Naive thymus-derived CD4-positive, alpha-beta T cell (primary cell): ENCODE results near the gene OR52E4. TPM values are rescaled to one million over a fixed set of nuclear protein-coding genes. Genes with fewer than 3 reads are reported as not detected.

ENCODE experiments used
- ATAC-seq: fragments of 150-1000 bp; cut with Tn5 transposase; 2 replicates; pipeline ENCODE4 v1.10.0; 2021; ENCODE audit warnings: mild to moderate bottlenecking, moderate library complexity
- CTCF ChIA-PET: fragments of 350-600 bp; sonication (Branson Sonifier 250); formaldehyde crosslinking; loops from one replicate; lab custom pipeline; 2021; ENCODE audit warnings: antibody characterized with exemption; lab: Charles Lee
- POLR2A ChIA-PET: fragments of 350-600 bp; sonication (Branson Sonifier 250); formaldehyde crosslinking; loops from one replicate; lab custom pipeline; 2021; ENCODE audit warnings: antibody characterized with exemption, inconsistent platforms; lab: Charles Lee
- DNase-seq, 9 donors: peaks; one replicate each; pipeline versions ENCODE4 v3.0.0 to v3.0.0-alpha.2; 2020 to 2022; ENCODE audit warnings: mixed read lengths in 1 of 9
- H3K27ac ChIP-seq: one replicate; pipeline ENCODE4 v1.7.0; 2013; ENCODE audit warnings: mild to moderate bottlenecking, low read depth, low read length, moderate library complexity
- H3K27me3 ChIP-seq, 2 donors: one replicate each; pipeline ENCODE4 v1.7.0; 2013; ENCODE audit warnings: low read length in 2 of 2, mild to moderate bottlenecking in 2 of 2, moderate library complexity in 2 of 2; ENCODE audit not compliant: control insufficient read depth in 2 of 2, insufficient read depth in 2 of 2
- H3K36me3 ChIP-seq, 3 experiments: 1 replicate in 2 of 3; 2 replicates in 1 of 3; pipeline ENCODE4 v1.7.0; 2013; ENCODE audit warnings: low read length in 3 of 3, mild to moderate bottlenecking in 3 of 3, moderate library complexity in 1 of 3; ENCODE audit not compliant: insufficient read depth in 3 of 3, control insufficient read depth in 2 of 3
- H3K4me1 ChIP-seq, 2 donors: one replicate each; pipeline ENCODE4 v1.7.0; 2013; ENCODE audit warnings: low read length in 2 of 2, mild to moderate bottlenecking in 2 of 2, moderate library complexity in 1 of 2; ENCODE audit not compliant: control insufficient read depth in 2 of 2, insufficient read depth in 2 of 2
- H3K4me3 ChIP-seq: 2 replicates; pipeline ENCODE4 v1.7.0; 2013; ENCODE audit warnings: mild to moderate bottlenecking, low read length
- H3K9me3 ChIP-seq, 3 experiments: 1 replicate in 2 of 3; 2 replicates in 1 of 3; pipeline ENCODE4 v1.7.0; 2013; ENCODE audit warnings: low read length in 3 of 3; ENCODE audit not compliant: control insufficient read depth in 2 of 3
- H3K27ac Mint-ChIP-seq, 9 donors: one replicate each; pipeline ENCODE4 v1.8.0; 2020 to 2022; ENCODE audit warnings: mixed read lengths in 9 of 9, mild to moderate bottlenecking in 8 of 9, moderate library complexity in 5 of 9, inconsistent platforms in 2 of 9
- H3K27me3 Mint-ChIP-seq, 5 donors: one replicate each; pipeline ENCODE4 v1.8.0; 2021 to 2022; ENCODE audit warnings: mixed read lengths in 5 of 5, mild to moderate bottlenecking in 1 of 5
- H3K36me3 Mint-ChIP-seq, 5 donors: one replicate each; pipeline ENCODE4 v1.8.0; 2020 to 2022; ENCODE audit warnings: mixed read lengths in 5 of 5, mild to moderate bottlenecking in 3 of 5, inconsistent platforms in 1 of 5
- H3K4me1 Mint-ChIP-seq, 7 donors: one replicate each; pipeline ENCODE4 v1.8.0; 2020 to 2022; ENCODE audit warnings: mixed read lengths in 7 of 7, mild to moderate bottlenecking in 3 of 7, inconsistent platforms in 1 of 7
- H3K4me3 Mint-ChIP-seq, 10 donors: one replicate each; pipeline ENCODE4 v1.8.0; 2020 to 2022; ENCODE audit warnings: mild to moderate bottlenecking in 10 of 10, mixed read lengths in 10 of 10, moderate library complexity in 6 of 10, inconsistent platforms in 2 of 10
- H3K9me3 Mint-ChIP-seq, 11 donors: one replicate each; pipeline ENCODE4 v1.8.0; 2020 to 2022; ENCODE audit warnings: mixed read lengths in 11 of 11, mild to moderate bottlenecking in 4 of 11, inconsistent platforms in 1 of 11, moderate library complexity in 1 of 11
- intact Hi-C, 2 donors: fragments of 100-400 bp; cut with micrococcal nuclease; formaldehyde crosslinking; loops; one replicate each; pipeline ENCODE4 v1.15.1; 2023
- polyA plus RNA-seq, 2 donors: library from polyadenylated mRNA; unstranded; fragments of 300-500 nt; fragmentation: Illumina TruSeq; gene quantifications; one replicate each; pipeline ENCODE4 v1.2.3, GENCODE V29; 2021
- total RNA-seq, 6 experiments: library from RNA in 5 of 6; stranded (reverse) in 5 of 6; gene quantifications; 1 replicate in 5 of 6; 2 replicates in 1 of 6; pipeline ENCODE4 v1.2.3 and lab custom pipeline; 2021 to 2026

The OR52E4 gene
- total and polyA plus RNA-seq, 7 experiments from 2014 or later: not detected

DNA sequence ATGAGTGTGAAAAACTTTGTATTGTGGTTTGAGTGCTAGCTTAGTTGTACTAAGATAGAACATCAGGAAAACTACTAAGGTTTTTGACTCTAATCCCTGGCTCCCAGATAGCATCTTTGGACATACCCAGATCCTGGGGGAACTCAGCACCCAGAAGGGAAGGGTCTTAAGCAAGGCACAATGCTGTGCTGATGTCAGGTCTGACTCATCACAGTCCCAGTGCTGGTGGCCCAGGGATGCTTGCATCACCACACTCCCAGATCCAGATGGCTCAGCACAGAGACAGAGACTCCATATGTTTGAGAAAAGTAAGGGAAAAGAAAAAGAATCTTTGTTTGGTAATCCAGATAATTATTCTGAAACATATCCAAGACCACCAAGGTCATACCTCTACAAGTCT lies 43.4 kb downstream of the OR52E4 start:
- Histone ChIP-seq H3K4me1 (no peaks in the 10 kb centered on the region), H3K27ac (no peak overlapping the region), H3K4me3 (no peak overlapping the region), H3K27me3 (no peaks in the 10 kb centered on the region), H3K36me3 (no peaks in the 10 kb centered on the region), H3K9me3 (no peaks in the 10 kb centered on the region)
- Mint-ChIP-seq H3K4me3 (no peak overlapping the region), H3K27ac (no peak overlapping the region), H3K27me3 (peaks cover 0 to 10% (median 0%) of the 10 kb centered on the region in 5 donors), H3K36me3 (no peaks in the 10 kb centered on the region), H3K9me3 (peaks cover 3 to 46% (median 19%) of the 10 kb centered on the region in 11 donors), H3K4me1 (no peaks in the 10 kb centered on the region)
- intact Hi-C loops: no loop called here
- ChIA-PET CTCF (no interaction called here), POLR2A (no interaction called here)
- ATAC-seq (no peak), DNase-seq (no peak)

DNA sequence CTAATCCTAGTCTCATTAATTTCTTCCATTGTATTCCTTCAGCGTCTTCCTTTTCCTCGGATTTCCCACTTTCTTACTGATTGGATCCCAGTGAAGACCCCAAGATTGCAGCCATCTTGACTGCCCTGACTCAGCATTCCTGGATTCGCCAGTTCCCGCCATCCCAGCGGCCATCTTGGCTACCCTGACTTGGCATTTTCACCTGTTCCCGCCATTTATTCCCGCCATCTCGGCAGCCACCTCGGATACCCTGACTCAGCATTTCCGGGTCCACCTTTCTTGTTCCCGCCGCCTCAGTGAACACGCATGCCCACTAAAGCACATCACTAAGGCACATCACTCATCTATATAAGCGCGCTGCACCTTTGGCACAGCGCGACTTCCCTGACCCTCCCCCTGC lies 47.8 kb downstream of the OR52E4 start:
- Mint-ChIP-seq H3K36me3 (no peaks in the 10 kb centered on the region), H3K9me3 (peaks cover 6 to 46% (median 20%) of the 10 kb centered on the region in 11 donors), H3K4me3 (no peak overlapping the region), H3K27ac (no peak overlapping the region), H3K4me1 (no peaks in the 10 kb centered on the region), H3K27me3 (peaks cover 0 to 25% (median 0%) of the 10 kb centered on the region in 5 donors)
- Histone ChIP-seq H3K27me3 (no peaks in the 10 kb centered on the region), H3K9me3 (no peaks in the 10 kb centered on the region), H3K4me3 (no peak overlapping the region), H3K27ac (no peak overlapping the region), H3K36me3 (no peaks in the 10 kb centered on the region), H3K4me1 (no peaks in the 10 kb centered on the region)
- no peak for DNase-seq
- intact Hi-C loops: no loop called here
- POLR2A ChIA-PET: no interaction called here
- CTCF ChIA-PET: no interaction called here
- no peak for ATAC-seq

DNA sequence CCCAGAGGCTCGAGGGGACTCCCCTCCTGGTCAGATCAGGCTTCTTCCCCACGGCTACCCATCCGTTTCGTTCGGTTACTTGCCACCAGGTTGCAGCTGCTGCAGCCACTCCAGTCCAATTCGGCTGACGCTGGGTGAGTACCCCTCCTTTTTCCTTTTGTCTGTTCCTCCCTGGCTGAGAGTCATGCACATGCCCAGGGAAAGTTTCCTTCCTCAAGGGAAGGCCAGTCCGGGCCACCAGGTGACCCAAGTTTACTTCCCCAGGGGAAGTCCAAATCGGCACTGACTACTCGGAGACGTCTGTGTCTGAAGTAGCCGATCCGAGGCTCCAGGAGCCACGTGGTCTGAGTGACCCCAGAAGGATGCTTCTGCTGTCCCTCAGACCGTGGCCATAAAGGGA lies 48.4 kb downstream of the OR52E4 start:
- intact Hi-C loops: no loop called here
- DNase-seq: no peak
- no peak for ATAC-seq
- no peak overlapping the region for H3K4me3 ChIP-seq
- no peaks in the 10 kb centered on the region for H3K9me3 ChIP-seq
- Mint-ChIP-seq H3K4me3 (no peak overlapping the region), H3K27me3 (peaks cover 0 to 29% (median 0%) of the 10 kb centered on the region in 5 donors), H3K9me3 (peaks cover 6 to 42% (median 20%) of the 10 kb centered on the region in 11 donors), H3K4me1 (no peaks in the 10 kb centered on the region), H3K27ac (peak overlapping the region in 1 of 9 donors; percentile 66), H3K36me3 (no peaks in the 10 kb centered on the region)
- POLR2A ChIA-PET: no interaction called here
- H3K27me3 ChIP-seq: no peaks in the 10 kb centered on the region
- no peaks in the 10 kb centered on the region for H3K36me3 ChIP-seq
- CTCF ChIA-PET: no interaction called here
- no peaks in the 10 kb centered on the region for H3K4me1 ChIP-seq
- no peak overlapping the region for H3K27ac ChIP-seq

DNA sequence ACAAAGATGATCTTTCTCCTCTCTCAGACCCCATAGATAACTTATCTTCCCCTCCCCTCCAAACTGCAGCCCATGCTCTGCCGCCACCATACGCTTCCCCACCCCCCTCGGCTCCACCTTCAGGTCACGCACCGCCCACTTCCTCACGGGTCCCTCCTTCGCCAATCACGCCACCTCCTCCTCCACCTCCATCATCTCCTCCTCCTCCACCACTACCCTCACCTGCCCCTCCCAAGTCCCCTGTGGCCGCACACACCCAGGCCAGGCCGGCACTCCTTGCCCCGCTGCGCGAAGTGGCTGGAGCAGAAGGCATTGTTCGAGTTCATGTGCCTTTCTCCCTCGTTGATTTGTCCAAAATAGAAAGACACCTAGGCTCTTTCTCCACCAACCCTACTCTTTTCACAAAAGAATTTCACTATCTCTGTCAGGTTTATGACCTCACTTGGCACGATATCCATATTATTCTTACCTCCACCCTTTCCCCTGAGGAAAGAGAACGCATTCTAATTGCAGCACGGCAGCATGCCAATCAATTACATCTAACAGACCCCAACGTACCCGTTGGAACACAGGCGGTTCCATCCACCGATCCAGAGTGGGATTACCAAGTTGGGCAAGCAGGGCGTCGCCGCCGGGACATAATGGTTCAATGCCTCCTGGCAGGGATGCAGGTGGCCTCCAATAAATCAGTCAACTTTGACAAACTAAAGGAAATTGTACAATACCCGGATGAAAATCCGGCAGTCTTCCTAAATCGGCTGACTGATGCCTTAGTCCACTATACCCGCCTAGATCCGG lies 49.3 kb downstream of the OR52E4 start:
- CTCF ChIA-PET: no interaction called here
- DNase-seq (no peak), ATAC-seq (no peak)
- Mint-ChIP-seq H3K27me3 (peaks cover 0 to 29% (median 0%) of the 10 kb centered on the region in 5 donors), H3K9me3 (peaks cover 4 to 40% (median 17%) of the 10 kb centered on the region in 11 donors), H3K4me1 (no peaks in the 10 kb centered on the region), H3K4me3 (no peak overlapping the region), H3K36me3 (no peaks in the 10 kb centered on the region), H3K27ac (no peak overlapping the region)
- intact Hi-C loops: no loop called here
- POLR2A ChIA-PET: no interaction called here
- H3K9me3 ChIP-seq: no peaks in the 10 kb centered on the region
- H3K27ac ChIP-seq: no peak overlapping the region
- no peaks in the 10 kb centered on the region for H3K4me1 ChIP-seq
- H3K27me3 ChIP-seq: no peaks in the 10 kb centered on the region
- H3K36me3 ChIP-seq: no peaks in the 10 kb centered on the region
- no peak overlapping the region for H3K4me3 ChIP-seq

DNA sequence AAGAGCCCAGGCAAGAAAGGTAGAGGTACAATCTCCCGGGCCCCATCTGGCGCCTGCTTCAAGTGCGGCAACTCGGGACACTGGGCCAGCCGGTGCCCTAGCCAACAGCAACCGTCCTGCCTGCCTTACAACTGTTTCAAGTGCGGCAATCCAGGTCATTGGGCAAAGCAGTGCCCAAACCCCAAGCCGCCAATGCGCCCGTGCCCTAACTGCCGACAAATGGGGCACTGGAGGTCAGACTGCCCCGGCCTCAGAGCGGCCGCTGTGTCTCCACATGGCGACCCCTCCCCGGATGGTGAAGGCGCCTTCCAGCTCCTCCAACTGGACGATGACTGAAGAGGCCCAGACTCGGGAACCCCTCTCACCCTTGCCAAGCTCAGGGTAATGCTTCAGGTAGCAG lies 50.2 kb downstream of the OR52E4 start:
- Mint-ChIP-seq H3K36me3 (no peaks in the 10 kb centered on the region), H3K27ac (no peak overlapping the region), H3K9me3 (peaks cover 1 to 40% (median 13%) of the 10 kb centered on the region in 11 donors), H3K4me3 (no peak overlapping the region), H3K4me1 (no peaks in the 10 kb centered on the region), H3K27me3 (peaks cover 0 to 29% (median 0%) of the 10 kb centered on the region in 5 donors)
- no peak overlapping the region for H3K4me3 ChIP-seq
- H3K36me3 ChIP-seq: no peaks in the 10 kb centered on the region
- no peak overlapping the region for H3K27ac ChIP-seq
- no peak for ATAC-seq
- H3K4me1 ChIP-seq: no peaks in the 10 kb centered on the region
- no peak for DNase-seq
- intact Hi-C loops: no loop called here
- no peaks in the 10 kb centered on the region for H3K9me3 ChIP-seq
- ChIA-PET POLR2A (no interaction called here), CTCF (no interaction called here)
- no peaks in the 10 kb centered on the region for H3K27me3 ChIP-seq

DNA sequence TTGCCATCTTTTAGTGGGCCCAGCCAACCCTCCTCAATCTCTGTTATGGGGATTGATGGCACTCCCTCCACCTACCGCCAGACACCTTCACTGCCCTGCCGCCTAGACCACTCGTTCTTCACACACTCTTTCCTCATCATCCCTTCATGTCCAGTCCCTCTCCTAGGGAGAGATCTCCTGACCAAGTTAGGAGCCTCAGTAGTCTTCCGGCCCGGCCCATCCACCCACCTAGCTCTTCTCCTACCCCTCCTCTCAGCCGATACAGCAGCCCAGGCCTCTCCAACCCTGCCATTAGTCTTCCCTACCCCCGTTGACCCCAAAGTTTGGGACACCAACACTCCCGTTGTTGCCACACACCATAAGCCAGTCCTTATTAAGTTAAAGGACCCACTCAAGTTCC lies 50.6 kb downstream of the OR52E4 start:
- no peaks in the 10 kb centered on the region for H3K36me3 Mint-ChIP-seq
- Histone ChIP-seq H3K9me3 (no peaks in the 10 kb centered on the region), H3K36me3 (no peaks in the 10 kb centered on the region), H3K27me3 (no peaks in the 10 kb centered on the region), H3K27ac (no peak overlapping the region), H3K4me1 (no peaks in the 10 kb centered on the region), H3K4me3 (no peak overlapping the region)
- ATAC-seq (no peak), DNase-seq (no peak)
- ChIA-PET CTCF (no interaction called here), POLR2A (no interaction called here)
- H3K27ac Mint-ChIP-seq: no peak overlapping the region
- intact Hi-C loops: no loop called here
- peaks cover 0 to 29% (median 0%) of the 10 kb centered on the region in 5 donors for H3K27me3 Mint-ChIP-seq
- no peaks in the 10 kb centered on the region for H3K4me1 Mint-ChIP-seq
- no peak overlapping the region for H3K4me3 Mint-ChIP-seq
- H3K9me3 Mint-ChIP-seq: peaks cover 1 to 40% (median 13%) of the 10 kb centered on the region in 11 donors

DNA sequence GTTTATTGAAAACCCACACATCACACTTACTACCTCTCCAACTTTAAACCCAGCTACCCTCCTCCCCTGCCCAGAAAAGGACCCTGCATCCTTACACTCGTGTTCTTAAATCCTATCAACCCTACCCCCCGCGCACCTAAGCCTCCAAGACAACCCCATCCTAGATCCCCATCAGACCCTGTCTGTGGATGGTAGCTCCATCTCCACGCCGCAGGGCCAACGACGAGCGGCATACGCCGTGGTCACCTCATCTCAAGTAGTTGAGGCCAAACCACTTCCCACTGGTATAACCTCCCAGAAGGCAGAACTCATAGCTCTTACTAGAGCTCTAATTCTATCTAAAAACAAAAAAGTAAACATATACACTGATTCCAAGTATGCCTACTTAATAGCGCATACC lies 52.2 kb downstream of the OR52E4 start:
- Mint-ChIP-seq H3K9me3 (peaks cover 0 to 41% (median 11%) of the 10 kb centered on the region in 11 donors), H3K36me3 (no peaks in the 10 kb centered on the region), H3K4me1 (no peaks in the 10 kb centered on the region), H3K27ac (no peak overlapping the region), H3K4me3 (no peak overlapping the region), H3K27me3 (peaks cover 0 to 39% (median 2%) of the 10 kb centered on the region in 5 donors)
- no peaks in the 10 kb centered on the region for H3K36me3 ChIP-seq
- H3K27me3 ChIP-seq: no peaks in the 10 kb centered on the region
- no peak overlapping the region for H3K4me3 ChIP-seq
- no peak for DNase-seq
- no peaks in the 10 kb centered on the region for H3K9me3 ChIP-seq
- ChIA-PET POLR2A (no interaction called here), CTCF (no interaction called here)
- ATAC-seq: no peak
- intact Hi-C loops: no loop called here
- no peak overlapping the region for H3K27ac ChIP-seq
- H3K4me1 ChIP-seq: no peaks in the 10 kb centered on the region
